ENCODE measurements around the gene GRIK1.

GRCh38 chr21:29677326-29677725, 262.5 kb downstream of the GRIK1 start:
- TF ChIP-seq CTCF (IDR thresholded peaks at IDR 0.05) = no peak
- TF ChIP-seq POLR2A (IDR thresholded peaks at IDR 0.05) = no peak

All from Peyer's patch (tissue), 4 donors.